Measurements from ENCODE around the gene THSD1. TPM values are rescaled to one million over a fixed set of nuclear protein-coding genes. Genes with fewer than 3 reads are reported as not detected.
A peak's percentile ranks its signal among the peaks of the same experiment; 100 is the strongest.

THSD1 gene, protein sequence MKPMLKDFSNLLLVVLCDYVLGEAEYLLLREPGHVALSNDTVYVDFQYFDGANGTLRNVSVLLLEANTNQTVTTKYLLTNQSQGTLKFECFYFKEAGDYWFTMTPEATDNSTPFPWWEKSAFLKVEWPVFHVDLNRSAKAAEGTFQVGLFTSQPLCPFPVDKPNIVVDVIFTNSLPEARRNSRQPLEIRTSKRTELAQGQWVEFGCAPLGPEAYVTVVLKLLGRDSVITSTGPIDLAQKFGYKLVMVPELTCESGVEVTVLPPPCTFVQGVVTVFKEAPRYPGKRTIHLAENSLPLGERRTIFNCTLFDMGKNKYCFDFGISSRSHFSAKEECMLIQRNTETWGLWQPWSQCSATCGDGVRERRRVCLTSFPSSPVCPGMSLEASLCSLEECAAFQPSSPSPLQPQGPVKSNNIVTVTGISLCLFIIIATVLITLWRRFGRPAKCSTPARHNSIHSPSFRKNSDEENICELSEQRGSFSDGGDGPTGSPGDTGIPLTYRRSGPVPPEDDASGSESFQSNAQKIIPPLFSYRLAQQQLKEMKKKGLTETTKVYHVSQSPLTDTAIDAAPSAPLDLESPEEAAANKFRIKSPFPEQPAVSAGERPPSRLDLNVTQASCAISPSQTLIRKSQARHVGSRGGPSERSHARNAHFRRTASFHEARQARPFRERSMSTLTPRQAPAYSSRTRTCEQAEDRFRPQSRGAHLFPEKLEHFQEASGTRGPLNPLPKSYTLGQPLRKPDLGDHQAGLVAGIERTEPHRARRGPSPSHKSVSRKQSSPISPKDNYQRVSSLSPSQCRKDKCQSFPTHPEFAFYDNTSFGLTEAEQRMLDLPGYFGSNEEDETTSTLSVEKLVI
- 0.63 and 0.64 TPM in 2 replicates for total RNA-seq (ENCODE audit: low replicate concordance)
- long read RNA-seq, result 0 reads

DNA sequence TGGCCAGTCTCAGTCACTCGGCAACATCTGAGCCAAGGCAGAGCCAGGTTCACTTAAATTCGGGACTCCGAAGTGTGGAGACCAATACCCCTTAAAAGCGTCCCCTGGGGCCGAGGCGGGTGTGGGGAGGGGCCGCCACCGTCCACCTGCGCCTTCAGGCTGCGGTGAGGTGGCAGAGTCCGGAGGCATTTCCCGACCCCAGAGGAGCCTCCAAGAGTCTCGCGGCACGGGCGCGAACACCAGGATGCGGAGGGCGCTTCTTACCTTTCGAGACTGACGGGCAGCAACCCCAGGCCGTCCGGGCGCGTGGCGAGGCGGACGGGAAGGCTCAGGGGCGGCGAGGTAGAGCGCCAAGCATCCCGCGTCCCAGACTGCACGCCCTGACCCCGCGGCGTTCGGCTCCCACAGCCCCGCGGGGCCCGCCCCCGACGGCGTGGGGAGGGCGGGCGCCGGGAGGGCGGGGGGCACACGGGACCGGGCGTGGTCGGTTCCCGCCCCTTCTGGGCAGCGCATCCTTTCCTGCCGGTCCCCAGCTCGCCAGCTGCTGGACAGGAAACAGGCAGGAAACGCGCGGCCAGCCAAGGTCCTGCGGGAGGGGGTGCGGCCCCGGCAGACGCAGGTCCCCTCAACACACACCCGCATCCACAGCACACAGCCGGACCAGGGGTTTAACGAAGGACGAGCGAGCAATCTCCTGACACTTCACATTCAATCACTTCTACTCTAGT is at the start of gene THSD1:
Gene THSD1, minus strand, starts transcription at position 406 of the 728 bp plus-strand sequence. CDS start 3,572 bp downstream, outside the sequence.
- no peaks in the 10 kb centered on the region for H3K4me1 Mint-ChIP-seq (ENCODE audit: unreplicated experiment)
- H3K27me3 Mint-ChIP-seq, result peaks cover 45% of the 10 kb centered on the region
- no peak within 1 kb of the TSS for H3K27ac Mint-ChIP-seq

DNA sequence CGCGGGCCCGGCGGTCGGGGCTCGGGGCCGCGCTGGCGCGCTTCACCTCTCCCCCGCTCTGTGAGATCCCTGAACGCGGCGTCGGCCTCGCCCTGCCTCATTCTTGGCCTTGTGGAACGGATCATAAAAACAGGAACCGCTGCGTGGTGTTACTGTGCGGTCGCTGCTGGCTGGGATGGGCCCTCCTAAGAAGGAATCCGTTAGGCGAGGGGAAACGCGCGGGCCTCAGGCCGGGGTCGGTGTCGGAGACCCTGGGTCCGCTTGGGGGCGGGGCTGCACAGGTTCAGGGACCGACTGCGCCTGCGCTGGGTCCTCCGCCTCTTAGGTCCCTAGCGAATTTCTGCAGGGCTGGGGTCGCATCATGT is 49.7 kb upstream of the THSD1 start:
- Mint-ChIP-seq H3K4me3 (peak overlapping the region; percentile 98), H3K36me3 (peaks cover 1% of the 10 kb centered on the region), H3K9me3 (no peaks in the 10 kb centered on the region), H3K27ac (peak overlapping the region; percentile 98), H3K4me1 (ENCODE audit: unreplicated experiment) (peaks cover 20% of the 10 kb centered on the region), H3K27me3 (no peaks in the 10 kb centered on the region)
- TF ChIP-seq, protein P1, sequence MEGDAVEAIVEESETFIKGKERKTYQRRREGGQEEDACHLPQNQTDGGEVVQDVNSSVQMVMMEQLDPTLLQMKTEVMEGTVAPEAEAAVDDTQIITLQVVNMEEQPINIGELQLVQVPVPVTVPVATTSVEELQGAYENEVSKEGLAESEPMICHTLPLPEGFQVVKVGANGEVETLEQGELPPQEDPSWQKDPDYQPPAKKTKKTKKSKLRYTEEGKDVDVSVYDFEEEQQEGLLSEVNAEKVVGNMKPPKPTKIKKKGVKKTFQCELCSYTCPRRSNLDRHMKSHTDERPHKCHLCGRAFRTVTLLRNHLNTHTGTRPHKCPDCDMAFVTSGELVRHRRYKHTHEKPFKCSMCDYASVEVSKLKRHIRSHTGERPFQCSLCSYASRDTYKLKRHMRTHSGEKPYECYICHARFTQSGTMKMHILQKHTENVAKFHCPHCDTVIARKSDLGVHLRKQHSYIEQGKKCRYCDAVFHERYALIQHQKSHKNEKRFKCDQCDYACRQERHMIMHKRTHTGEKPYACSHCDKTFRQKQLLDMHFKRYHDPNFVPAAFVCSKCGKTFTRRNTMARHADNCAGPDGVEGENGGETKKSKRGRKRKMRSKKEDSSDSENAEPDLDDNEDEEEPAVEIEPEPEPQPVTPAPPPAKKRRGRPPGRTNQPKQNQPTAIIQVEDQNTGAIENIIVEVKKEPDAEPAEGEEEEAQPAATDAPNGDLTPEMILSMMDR (conservative IDR thresholded peaks at IDR 0.05), result peak; percentile 16
- peak; percentile 90 for DNase-seq (ENCODE audit: extremely low spot score, unreplicated experiment)

More for the DNA sequence above, at the start of gene THSD1:
- peaks cover 4% of the 10 kb centered on the region for H3K9me3 Mint-ChIP-seq
- peaks cover 10% of the 10 kb centered on the region for H3K36me3 Mint-ChIP-seq
- TF ChIP-seq, protein P1 (conservative IDR thresholded peaks at IDR 0.05), result no peak
- no peak for DNase-seq (ENCODE audit: extremely low spot score, unreplicated experiment)
- H3K4me3 Mint-ChIP-seq, result peak within 1 kb of the TSS; percentile 74

DNA sequence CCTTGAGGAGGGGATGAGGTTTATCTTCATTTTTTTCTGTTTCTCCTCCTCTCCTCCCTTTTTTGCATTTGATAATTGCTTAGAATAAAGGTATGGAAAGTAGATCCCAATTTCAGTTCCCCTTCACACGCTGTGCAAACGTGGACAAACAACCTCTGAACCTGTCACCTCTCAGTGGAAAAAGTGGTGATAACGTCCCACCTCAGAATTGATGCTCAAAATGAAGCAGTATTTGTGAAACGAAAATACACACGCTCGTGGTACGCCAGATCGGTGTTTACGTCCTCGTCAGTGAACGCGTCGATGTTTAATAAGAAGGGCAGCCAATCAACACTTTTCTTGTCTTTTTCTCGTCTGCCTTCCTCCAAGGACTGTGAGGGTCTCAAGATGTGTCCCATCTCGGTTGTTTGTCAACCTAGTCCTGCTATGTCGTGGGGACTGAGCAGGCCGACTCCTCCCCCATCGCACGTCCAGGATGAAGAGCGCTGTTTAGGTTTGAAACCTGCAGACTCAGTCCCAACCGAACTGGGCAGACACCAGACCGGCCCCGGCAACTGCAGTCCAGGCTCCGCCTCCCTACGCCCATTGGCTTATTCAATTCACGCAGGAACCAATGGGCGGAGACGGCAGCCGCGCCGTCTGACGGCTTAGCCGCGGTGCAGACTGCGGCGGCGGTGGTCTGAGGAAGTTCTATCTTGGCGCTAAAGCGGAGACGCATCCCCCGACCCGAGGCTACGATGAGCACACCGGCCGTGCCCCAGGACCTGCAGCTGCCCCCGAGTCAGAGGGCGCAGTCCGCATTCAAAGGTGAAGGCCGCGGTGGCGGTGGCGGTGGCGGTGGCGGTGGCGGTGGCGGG is 49.1 kb upstream of the THSD1 start, which contains the start of gene CKAP2:
Gene CKAP2, plus strand, starts transcription at position 659 of the 857 bp plus-strand sequence. Its CDS starts 79 bp downstream, at position 738.
- H3K27ac Mint-ChIP-seq, result peak within 1 kb of the TSS; percentile 98
- H3K9me3 Mint-ChIP-seq, result no peaks in the 10 kb centered on the region
- peak; percentile 92 for DNase-seq (ENCODE audit: extremely low spot score, unreplicated experiment)
- TF ChIP-seq, protein P1 (conservative IDR thresholded peaks at IDR 0.05), result no peak
- no peaks in the 10 kb centered on the region for H3K36me3 Mint-ChIP-seq
- H3K4me3 Mint-ChIP-seq, result peak within 1 kb of the TSS; percentile 98
- peaks cover 20% of the 10 kb centered on the region for H3K4me1 Mint-ChIP-seq (ENCODE audit: unreplicated experiment)
- H3K27me3 Mint-ChIP-seq, result no peaks in the 10 kb centered on the region

DNA sequence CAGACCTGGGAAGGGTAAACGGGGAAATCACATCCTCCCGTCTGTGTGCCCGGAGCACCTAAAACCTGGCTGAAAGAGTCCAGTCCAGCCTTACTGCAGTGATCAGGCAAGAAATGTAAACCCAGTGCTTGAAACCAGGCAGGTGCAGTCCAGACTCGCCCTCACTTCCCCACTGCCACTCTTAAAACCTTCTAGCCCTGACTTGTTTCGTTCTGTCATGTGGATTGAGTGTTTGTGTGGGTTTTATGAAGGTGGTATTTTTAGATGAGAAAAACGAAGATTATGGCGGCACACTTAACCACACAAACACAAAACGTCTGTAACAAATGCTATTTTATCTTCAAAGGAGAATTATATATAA is 48.5 kb upstream of the THSD1 start:
- TF ChIP-seq, protein P1 (conservative IDR thresholded peaks at IDR 0.05), result no peak
- Mint-ChIP-seq H3K4me1 (ENCODE audit: unreplicated experiment) (peaks cover 20% of the 10 kb centered on the region), H3K4me3 (peak overlapping the region; percentile 98), H3K36me3 (no peaks in the 10 kb centered on the region), H3K9me3 (no peaks in the 10 kb centered on the region), H3K27ac (peak overlapping the region; percentile 98), H3K27me3 (no peaks in the 10 kb centered on the region)
- no peak for DNase-seq (ENCODE audit: extremely low spot score, unreplicated experiment)

All from type B pancreatic cell (in vitro differentiated cells).